ENCODE measurements around the gene MGME1.

MGME1 gene

DNA sequence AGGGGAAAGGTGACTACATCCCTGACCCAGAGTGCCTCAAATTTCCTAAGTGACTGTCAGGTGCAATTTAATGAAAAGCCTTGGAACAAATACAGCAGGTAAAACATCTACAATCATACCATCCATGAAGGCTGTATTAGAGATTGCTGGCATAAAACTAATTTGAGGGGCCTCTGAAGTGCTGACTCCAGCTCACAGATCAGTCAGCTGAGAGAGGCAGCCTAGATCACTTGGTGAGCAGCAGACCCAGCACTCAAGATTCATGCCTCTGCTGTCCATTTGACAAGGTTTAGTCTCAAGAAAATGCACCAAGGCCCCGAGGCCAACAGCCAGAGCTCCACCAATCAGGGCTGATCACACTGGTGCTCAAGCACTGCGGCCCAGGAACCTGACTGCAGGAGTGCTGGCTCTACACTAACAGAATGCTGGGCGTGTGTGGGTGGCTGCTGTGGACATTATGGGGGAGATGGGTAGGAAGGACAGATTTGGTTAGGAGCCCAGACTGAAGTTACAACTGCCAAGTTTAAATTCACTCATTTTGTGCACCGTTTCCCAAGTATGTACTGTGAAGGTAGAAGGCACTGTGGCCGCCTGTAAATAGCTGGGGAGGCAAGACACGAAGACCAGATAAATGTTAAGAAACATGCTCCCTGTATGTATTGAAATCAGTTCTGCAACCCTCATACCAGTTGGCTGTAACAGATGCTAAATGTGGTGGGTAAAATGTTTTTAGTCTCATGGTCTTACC lies 28.4 kb upstream of the MGME1 start:
- DNase-seq (ENCODE audit: low spot score), result no peak

DNA sequence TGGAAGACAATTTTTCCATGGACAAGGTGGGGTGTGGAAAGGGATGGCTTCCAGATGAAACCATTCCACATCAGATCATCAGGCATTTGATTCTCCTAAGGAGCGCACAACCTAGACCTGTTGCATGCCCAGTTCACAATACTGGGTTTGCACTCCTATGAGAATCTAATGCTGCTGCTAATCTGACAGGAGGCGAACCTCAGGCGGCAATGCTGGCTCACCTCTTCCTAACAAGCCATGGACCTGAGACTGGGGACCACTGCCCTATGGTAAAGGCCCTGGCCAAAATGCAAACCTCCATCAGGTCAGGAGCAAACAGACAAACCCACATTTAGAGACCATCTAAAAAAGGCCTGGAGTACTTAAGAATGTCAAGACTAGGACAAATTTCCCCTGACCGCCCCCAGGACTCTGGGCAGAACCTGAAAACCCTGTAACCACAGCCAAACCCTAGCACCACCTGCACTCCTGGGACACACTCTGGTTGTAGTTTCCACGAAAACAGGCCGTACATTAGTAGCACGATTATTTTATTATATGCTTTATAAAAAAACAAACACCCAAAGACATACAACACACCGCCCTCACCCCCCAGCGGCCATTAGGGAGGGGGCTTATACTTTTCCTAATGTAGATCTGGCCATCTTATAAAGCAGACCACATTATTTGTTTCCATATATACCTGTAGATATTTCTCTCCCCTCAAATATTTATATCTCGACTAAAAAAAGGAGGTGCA lies 27.6 kb upstream of the MGME1 start:
- no peak for DNase-seq (ENCODE audit: low spot score)

- DNase-seq (ENCODE audit: low spot score), result no peak
These were observed 27.0 kb upstream of the MGME1 start for GRCh38 chr20:17941826-17942196.

DNA sequence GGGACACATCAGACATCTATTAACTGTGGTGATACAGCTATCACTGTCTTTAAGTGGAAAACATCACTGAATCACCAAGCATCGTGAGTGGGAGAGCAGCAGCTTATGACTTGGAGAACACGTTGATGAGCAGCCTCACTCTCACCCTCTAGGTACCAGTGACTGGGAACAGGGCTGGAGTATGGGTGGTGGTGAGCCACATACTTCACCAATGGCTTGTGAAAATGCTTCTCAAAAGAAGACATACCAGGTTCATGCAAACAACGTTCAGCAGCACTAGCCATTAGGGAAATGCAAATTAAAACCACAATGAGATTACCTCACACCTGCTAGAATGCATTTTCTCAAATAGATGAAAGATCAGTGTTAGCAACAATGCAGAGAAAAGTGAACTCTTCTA lies 25.5 kb upstream of the MGME1 start:
- no peak for DNase-seq (ENCODE audit: low spot score)

DNA sequence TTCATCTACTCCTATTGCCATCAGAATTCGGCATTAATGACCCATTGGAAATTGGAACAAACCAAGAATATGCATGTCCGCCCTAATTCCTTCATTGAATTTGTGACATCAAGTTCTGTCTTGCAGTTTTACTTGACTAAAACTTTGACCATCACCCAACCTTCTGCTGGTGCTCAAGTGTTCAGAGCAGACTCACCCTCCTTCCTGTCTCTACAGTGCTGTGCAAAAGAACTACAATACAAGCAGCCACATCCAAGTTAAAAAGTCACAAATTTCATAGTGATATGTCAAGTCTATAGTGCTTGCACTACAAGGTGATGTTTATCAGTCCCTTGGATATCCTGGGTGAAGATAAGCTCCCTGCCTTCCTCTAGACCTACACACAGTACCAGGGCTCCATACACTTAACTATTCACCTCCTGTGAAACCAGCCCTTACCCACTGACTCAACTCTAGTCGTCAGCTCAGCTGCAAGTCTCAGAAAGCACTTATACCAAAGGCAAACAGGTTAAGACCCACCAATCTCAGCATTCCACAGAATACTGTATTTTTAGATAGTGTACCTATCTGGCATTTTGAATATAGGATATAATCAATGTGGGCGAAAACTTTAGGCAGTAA lies 23.9 kb upstream of the MGME1 start:
- no peak for DNase-seq (ENCODE audit: low spot score)

DNA sequence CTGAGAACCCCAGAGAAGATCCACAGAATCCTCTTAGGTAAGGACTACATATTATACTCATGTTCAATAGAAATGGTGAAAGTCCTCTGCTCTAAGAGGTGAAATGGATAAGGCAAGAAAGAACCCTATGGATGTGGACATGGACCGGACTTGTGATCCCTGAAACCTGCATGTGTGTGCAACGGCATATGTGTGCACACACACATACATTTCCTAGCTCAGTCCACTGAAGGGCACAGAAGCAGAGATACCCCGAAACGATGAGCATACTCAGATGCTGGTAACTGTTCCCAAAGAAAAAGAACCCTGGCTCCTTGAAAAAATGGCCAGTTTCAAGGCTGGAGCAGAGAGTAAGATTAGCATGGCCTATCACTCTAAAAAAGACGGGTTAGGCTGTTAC lies 22.8 kb upstream of the MGME1 start:
- no peak for DNase-seq (ENCODE audit: low spot score)

GRCh38 chr20:17946572-17947473 lies 22.0 kb upstream of the MGME1 start:
- no peak for DNase-seq (ENCODE audit: low spot score)

DNA sequence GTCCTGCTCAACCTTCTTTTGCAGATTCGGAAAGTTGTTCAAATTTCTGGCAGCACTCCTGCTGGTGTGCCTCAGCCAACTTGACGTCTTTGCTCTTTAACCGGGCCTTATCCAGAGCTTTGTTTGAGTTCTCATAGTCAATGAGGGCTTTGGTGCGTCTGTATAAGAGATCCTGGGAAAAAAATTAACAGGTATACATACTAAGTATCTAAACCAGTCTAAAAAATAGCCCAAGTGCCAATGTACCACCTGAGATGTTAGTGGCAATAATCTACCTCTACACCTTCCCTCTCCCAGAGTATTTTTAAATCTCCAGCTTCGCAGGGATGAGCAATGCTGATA lies 21.4 kb upstream of the MGME1 start:
- no peak for DNase-seq (ENCODE audit: low spot score)

- no peak for DNase-seq (ENCODE audit: low spot score)
These were observed 20.4 kb upstream of the MGME1 start for GRCh38 chr20:17948442-17948841.

GRCh38 chr20:17949899-17950298 lies 18.9 kb upstream of the MGME1 start:
- no peak for DNase-seq (ENCODE audit: low spot score)

- DNase-seq (ENCODE audit: low spot score), result no peak
These were observed 18.1 kb upstream of the MGME1 start for GRCh38 chr20:17950670-17951069.

DNA sequence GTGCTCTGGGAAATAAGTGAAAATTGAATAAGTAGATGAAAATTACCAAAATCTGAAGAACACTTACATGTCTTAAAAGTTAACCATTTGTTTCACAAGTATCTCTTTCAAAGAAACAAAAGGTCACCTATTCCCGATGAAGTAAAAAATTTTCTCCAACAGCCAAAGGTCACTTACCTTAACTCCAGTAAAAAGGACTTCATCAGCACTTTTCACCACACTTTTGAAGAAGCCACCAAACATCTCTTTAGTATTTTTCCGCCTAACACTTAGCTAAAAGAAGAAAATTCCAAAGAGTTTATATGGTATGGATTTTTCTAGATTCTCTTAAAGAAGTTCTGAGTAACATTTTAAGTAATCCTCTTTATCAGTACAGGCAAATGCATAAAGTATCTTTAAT lies 17.5 kb upstream of the MGME1 start:
- DNase-seq (ENCODE audit: low spot score), result no peak

DNA sequence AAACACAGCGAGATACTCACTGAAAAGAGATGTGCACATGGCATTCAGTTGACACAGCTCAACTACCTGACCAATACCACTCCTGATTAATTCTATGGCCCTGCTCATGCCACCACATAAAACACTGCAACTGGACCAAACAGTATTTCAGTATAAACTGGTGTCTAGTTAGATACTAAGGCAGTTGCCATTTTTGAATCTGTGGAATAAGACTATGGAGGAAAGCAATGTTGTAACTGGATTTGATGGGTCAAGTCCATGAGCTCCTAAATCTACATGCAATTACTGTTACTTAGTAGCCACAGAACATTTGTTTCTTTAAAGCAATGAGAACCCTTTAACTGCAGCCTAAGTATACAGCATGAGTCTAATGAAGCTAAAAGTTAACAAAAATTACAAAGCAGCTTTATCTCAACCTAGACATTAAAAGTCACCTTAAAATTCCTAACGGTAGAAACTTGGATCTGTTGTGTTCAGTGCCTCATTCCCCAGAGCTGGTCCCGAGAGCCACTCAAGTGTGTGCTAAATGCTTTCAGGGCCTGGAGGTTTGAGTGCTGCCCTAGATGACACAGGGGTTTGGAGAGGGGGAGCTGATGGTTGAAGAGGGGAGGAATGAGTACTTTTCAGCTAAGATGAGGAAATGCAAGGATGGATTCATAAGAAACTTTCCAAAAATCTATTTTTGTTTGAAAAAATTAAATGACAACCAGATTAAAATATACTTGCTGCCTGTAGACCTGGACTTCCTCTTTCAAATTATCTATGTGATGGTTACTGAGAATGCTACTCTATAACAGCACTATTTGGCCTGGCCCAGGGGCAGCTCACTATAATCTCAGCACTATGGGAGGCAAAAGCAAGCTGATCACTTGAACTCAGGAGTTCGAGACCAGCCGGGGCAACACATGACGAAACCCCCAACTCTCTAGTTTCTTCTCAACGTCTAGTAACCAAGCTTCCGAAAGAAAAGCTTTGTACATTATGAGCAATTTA lies 15.8 kb upstream of the MGME1 start:
- DNase-seq (ENCODE audit: low spot score), result no peak

- no peak for DNase-seq (ENCODE audit: low spot score)
These were observed 14.9 kb upstream of the MGME1 start for GRCh38 chr20:17953935-17954334.

DNA sequence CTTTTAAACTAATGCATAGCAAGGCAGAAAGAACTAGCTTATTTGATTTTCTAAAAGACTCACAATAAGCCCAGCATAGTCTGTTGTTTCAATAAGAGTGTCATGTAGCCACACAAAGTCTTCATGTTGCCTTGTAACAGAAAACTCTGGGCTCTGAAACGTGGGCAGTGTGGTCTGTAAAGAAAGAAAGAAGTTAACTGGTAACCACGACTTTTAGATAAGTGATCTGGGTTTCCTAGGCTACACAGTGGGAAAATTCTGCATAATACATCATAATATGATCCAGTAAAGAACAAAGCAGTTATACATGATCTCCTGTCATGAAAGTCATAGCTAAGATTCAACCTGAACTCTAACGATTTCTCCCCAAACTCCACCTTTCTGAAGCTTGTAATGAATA lies 13.5 kb upstream of the MGME1 start:
- DNase-seq (ENCODE audit: low spot score), result no peak

- no peak for DNase-seq (ENCODE audit: low spot score)
These were observed 12.6 kb upstream of the MGME1 start for GRCh38 chr20:17956099-17956685.

- no peak for DNase-seq (ENCODE audit: low spot score)
These were observed 11.1 kb upstream of the MGME1 start for GRCh38 chr20:17957505-17958363.

DNA sequence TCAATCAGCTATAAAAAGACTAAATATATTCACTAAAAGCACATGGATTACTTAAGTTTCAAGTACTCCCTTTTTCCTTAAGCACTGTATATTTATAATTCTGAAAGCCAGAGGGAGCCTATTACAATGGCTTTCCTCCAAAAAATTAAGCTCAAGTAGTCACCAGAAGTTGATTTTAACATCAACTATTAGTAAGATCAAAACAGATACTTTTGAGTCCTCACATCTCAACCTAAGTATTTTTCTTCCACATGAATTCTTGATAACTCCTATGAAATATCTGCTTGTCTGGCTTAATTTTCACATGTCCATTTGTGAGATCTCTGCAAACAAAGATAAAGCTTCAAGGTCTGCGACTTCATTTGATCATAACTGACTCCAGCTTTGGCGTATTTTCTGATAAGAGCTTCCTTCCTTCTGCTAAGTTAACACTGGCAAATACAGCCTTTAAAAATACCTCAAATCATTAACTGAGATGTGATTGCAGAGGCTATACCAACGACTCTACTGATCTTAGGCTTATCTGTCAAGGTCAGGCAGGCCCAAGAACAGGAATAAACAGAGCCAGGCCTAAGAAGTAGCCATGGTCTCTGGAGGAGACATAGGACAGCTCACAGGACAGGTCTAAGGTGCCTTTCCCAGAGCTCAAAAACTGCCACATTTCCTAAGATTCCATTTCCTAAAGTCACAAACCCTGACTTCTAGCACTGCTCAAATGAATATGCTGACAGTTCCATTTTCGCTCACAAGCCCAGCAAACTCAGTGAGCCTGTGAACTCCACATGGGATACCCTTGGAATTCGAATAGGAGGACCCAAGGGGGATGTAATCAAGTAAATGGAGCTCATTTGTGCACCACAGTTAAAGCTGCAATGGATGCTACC lies 10.2 kb upstream of the MGME1 start:
- no peak for DNase-seq (ENCODE audit: low spot score)

DNA sequence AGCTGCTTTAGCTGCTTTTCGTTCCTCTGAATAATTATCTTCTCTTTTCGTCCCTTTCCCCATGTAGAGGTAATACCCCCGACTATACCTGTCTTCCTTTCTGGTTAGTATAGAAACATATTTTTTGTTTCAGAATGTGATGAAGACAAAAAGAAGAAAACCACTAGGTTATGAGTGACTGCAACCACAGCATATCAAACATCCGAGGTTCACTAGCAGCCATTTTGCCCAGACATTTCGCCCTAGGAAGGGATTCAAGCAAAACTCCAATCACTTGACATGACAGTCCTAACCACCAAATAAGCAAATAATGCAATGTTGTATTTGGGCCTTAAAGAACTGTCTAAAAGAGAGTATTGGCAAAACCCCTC lies 9.6 kb upstream of the MGME1 start:
- no peak for DNase-seq (ENCODE audit: low spot score)
